Fibroblast of pulmonary artery (primary cell): ENCODE results near the gene SFRP2.

Experiments used
- DNase-seq: peaks from one replicate; pipeline ENCODE4 v3.0.0-alpha.2; 2010; ENCODE audit warnings: low read depth
- H3K4me3 ChIP-seq: replicated peaks from 2 replicates; pipeline ENCODE4 v1.5.1; 2011; ENCODE audit warnings: low read depth, mild to moderate bottlenecking, control low read depth, low read length, moderate library complexity
- TF ChIP-seq, protein P1 (sequence below): IDR thresholded peaks from 2 replicates; pipeline ENCODE4 v1.5.1; 2011; ENCODE audit warnings: mild to moderate bottlenecking, control low read depth, low read length, inconsistent platforms; ENCODE audit errors: missing control alignments

SFRP2 gene, protein sequence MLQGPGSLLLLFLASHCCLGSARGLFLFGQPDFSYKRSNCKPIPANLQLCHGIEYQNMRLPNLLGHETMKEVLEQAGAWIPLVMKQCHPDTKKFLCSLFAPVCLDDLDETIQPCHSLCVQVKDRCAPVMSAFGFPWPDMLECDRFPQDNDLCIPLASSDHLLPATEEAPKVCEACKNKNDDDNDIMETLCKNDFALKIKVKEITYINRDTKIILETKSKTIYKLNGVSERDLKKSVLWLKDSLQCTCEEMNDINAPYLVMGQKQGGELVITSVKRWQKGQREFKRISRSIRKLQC

DNA sequence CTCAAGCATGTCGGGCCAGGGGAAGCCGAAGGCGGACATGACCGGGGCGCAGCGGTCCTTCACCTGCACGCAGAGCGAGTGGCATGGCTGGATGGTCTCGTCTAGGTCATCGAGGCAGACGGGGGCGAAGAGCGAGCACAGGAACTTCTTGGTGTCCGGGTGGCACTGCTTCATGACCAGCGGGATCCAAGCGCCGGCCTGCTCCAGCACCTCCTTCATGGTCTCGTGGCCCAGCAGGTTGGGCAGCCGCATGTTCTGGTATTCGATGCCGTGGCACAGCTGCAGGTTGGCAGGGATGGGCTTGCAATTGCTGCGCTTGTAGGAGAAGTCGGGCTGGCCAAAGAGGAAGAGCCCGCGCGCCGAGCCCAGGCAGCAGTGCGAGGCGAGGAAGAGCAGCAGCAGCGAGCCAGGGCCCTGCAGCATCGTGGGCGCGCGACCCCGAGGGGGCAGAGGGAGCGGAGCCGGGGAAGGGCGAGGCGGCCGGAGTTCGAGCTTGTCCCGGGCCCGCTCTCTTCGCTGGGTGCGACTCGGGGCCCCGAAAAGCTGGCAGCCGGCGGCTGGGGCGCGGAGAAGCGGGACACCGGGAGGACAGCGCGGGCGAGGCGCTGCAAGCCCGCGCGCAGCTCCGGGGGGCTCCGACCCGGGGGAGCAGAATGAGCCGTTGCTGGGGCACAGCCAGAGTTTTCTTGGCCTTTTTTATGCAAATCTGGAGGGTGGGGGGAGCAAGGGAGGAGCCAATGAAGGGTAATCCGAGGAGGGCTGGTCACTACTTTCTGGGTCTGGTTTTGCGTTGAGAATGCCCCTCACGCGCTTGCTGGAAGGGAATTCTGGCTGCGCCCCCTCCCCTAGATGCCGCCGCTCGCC is at the start of gene SFRP2:
Gene SFRP2, minus strand, starts transcription at position 671 of the 864 bp plus-strand sequence. Its CDS starts 248 bp downstream, at position 423.
- no peak within 1 kb of the TSS for H3K4me3 ChIP-seq
- DNase-seq: no peak
- TF ChIP-seq, protein P1, sequence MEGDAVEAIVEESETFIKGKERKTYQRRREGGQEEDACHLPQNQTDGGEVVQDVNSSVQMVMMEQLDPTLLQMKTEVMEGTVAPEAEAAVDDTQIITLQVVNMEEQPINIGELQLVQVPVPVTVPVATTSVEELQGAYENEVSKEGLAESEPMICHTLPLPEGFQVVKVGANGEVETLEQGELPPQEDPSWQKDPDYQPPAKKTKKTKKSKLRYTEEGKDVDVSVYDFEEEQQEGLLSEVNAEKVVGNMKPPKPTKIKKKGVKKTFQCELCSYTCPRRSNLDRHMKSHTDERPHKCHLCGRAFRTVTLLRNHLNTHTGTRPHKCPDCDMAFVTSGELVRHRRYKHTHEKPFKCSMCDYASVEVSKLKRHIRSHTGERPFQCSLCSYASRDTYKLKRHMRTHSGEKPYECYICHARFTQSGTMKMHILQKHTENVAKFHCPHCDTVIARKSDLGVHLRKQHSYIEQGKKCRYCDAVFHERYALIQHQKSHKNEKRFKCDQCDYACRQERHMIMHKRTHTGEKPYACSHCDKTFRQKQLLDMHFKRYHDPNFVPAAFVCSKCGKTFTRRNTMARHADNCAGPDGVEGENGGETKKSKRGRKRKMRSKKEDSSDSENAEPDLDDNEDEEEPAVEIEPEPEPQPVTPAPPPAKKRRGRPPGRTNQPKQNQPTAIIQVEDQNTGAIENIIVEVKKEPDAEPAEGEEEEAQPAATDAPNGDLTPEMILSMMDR: no peak

GRCh38 chr4:153838564-153838963 is 49.7 kb upstream of the SFRP2 start:
- no peak overlapping the region for H3K4me3 ChIP-seq
- no peak for DNase-seq
- TF ChIP-seq, protein P1: no peak

- no peak for DNase-seq
- TF ChIP-seq, protein P1: no peak
- no peak overlapping the region for H3K4me3 ChIP-seq
Observed at GRCh38 chr4:153834901-153835300, 46.0 kb upstream of the SFRP2 start.

DNA sequence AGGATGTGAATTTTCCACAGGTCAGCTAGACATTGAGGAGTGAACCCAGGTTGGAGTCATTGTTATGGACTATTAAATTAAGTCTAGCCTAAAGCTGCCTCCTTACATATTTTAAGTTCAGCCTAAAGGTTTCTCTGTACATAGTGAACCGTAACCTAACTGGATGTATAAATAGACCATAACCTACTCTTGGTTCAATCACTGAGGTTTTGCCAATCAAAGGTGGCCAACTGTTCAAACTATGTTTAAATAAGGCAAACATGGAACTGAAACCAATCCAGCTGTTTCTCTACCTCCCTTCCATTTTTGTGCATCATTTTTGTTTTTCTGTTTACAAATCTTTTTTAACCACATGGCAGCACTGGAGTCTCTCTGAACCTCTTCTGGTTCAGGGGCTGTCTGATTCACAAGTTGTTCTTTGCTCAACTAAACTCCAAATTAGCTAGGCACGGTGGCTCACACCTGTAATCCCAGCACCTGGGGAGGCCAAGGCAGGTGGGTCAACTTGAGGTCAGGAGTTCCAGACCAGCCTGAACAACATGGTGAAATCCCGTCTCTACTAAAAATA is 43.9 kb upstream of the SFRP2 start:
- no peak for DNase-seq
- no peak overlapping the region for H3K4me3 ChIP-seq
- TF ChIP-seq, protein P1: no peak

GRCh38 chr4:153832054-153832453 is 43.2 kb upstream of the SFRP2 start:
- TF ChIP-seq, protein P1: no peak
- no peak overlapping the region for H3K4me3 ChIP-seq
- DNase-seq: no peak

DNA sequence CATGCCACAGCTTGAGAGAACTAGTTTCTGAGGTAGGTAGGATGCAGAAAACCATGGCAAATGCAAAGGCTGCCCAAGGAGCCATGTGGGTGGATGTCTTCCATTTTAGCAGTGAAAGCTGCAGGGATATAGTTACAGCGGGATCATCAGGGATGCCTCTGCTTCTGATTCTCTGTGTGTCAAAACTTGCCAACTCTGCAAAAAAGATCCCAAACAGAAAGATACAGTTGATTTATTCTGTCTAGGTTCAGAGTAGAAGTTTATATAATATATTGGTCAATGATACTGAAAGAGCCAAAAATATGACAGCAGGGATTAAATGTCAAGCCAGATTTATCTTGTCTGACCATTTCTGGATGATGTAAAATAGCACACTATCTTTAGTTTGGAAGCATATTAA is 42.4 kb upstream of the SFRP2 start:
- TF ChIP-seq, protein P1: no peak

More for the DNA sequence above, 42.4 kb upstream of the SFRP2 start:
- no peak for DNase-seq
- no peak overlapping the region for H3K4me3 ChIP-seq
